HEK293T (cell line): ENCODE measurements around the gene PIWIL1.

Source experiments
- ARNT ChIP-seq: fragments of 450-650 bp; IDR thresholded peaks from 2 replicates; pipeline ENCODE4 v1.6.1; 2017; ENCODE audit warnings: mild to moderate bottlenecking
- LEF1 ChIP-seq: fragments of 450-650 bp; IDR thresholded peaks from 2 replicates; pipeline ENCODE4 v1.6.1; 2017; ENCODE audit warnings: mild to moderate bottlenecking, borderline replicate concordance
- PKNOX1 ChIP-seq: fragments of 450-650 bp; IDR thresholded peaks from 2 replicates; pipeline ENCODE4 v1.6.1; 2016
- ZNF384 ChIP-seq: fragments of 450-650 bp; IDR thresholded peaks from 2 replicates; pipeline ENCODE4 v1.6.1; 2016

GRCh38 chr12:130301559-130301958, 36.1 kb upstream of the PIWIL1 start:
- no peak for TF ChIP-seq ZNF384
- no peak for TF ChIP-seq ARNT
- TF ChIP-seq LEF1: no peak
- no peak for TF ChIP-seq PKNOX1
